Stimulated activated CD8-positive, alpha-beta memory T cell treated with anti-CD3 and anti-CD28 coated beads, Interleukin-4, amount 100 ng/mL, for 24 hours (primary cell): ENCODE results near the gene ACTN2.
A peak's percentile ranks its signal among the peaks of the same experiment; 100 is the strongest.
"Not testable (repeated sequence)": the region's sequence is repeated elsewhere in the genome, so short reads cannot be mapped to it uniquely, and the experiment has no call there.

ENCODE experiments used
- DNase-seq: peaks from one replicate; pipeline ENCODE4 v3.0.0-alpha.2; 2020; ENCODE audit warnings: low read depth

The ACTN2 gene

DNA sequence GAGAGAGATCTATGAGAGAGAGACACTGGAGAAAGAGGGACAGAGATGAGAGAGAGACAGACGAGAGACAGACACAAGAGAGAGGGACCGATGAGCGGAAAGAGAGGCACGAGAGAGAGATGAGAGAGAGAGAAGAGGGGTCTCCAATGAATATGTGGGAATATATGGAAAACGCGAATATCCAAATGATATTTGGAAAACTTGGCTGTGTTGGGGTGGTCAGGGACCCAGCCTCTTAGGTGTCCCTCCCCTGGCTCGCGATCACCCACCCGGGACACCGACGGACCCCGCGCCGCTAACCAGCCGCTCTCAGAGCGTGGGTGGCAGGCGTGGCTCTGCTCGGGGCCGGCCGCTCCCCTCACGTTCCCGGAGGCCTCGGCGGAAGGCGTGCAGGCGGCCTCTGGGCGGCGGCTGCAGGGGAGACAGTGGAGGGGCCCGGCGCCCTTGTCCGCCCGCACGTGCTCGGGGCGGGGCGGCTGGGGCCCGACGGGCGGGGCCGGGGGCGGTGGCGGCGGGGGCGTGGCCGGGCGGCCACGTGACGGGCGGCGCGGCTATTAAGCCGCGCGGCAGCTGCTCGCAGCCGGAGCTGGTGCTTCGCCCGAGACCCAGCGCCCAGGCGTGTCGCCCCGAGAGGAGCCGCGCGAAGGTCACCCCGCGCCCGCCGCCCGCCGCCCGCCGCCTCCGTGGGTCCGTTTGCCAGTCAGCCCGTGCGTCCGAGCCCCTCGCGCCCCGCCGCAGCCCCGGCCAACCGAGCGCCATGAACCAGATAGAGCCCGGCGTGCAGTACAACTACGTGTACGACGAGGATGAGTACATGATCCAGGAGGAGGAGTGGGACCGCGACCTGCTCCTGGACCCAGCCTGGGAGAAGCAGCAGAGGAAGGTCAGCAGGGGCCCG lies at the start of gene ACTN2:
ACTN2 (plus strand) TSS at position 583 of the 898 bp plus-strand sequence; CDS start at position 758, 175 bp downstream.
- DNase-seq, result peak; percentile 25

DNA sequence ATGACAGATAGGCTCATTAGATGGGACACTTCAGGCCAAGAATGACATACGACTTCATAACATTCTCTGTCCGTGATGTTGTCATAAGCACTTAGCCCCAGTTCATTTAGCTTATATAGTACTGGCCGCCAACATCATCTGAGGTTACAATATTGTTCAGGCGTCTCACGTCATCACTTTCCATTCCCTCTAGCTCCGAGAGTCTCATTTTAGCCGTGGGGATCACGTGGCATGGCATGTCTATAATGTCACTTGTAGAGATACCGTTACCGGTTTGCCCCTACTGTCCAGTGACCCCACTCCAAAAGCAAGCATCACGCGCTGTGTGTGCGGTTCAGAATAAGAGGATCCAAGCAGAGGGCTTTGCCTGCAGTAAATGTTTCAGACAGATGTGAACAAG lies 47.4 kb upstream of the ACTN2 start:
- DNase-seq, result no peak

DNA sequence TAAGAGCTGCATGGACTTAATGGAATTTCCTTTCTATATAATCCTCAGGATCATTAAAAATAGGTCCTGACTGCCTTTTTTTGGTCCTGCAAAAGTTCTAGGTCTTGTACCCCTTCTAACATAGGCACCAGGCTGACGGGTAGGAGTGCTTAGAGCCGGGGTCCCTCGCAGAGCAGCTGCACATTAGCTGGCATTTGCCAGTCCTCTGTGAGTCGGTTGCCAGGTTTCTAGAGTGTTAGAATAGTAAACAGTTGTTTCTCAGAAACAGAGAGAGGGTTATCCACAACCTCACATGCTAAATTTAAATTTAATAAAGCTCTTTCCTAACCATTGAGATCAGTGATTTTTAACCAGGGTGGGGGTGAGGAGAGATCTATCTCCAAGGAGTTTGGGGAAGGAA lies 46.6 kb upstream of the ACTN2 start:
- no peak for DNase-seq

DNA sequence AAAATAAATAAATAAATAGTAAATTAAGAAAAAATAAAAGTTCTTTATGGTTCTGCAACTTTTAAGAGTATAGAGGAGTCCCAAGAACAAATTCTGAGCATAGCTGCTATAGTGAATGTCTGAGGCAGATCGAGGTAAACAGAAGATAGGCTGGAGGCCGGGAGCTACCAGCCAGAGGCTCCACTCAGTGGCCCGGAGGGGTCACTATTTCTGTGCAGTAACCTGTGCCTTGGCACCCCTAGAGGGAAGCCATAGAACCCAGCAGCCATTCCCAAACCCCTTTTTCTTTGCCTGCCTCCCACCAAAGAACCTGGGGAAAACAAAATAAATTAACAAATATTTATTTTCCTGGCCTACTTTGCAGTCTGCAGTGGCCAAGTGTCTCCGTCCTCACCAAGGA lies 43.5 kb upstream of the ACTN2 start:
- no peak for DNase-seq

DNA sequence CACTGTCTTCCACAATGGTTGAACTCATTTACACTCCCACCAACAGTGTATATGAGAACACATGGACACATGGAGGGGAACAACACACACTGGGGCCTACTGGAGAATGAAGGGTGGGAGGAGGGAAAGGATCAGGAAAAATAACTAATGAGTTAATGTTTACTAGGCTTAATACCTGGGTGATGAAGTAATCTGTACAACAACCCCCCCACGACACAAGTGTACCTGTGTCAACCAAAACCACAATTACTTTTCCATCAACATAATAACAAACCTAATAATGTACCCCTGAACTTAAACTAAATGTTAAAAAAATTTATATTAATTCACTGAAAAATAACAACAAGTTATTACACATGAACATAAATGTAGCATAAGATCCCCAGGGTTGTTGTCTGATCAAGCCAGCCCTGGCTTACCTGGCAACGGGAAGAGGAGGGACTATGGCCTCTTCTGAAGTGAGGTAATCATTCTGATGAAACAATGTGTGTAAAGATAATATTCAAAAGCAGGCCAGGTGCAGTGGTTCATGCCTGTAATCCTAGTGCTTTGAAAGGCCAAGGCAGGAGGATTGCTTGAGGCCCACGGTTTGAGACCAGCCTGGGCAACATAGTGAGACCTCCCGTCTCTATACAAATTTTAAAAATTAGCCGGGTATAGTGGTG lies 41.2 kb upstream of the ACTN2 start:
- no peak for DNase-seq

DNA sequence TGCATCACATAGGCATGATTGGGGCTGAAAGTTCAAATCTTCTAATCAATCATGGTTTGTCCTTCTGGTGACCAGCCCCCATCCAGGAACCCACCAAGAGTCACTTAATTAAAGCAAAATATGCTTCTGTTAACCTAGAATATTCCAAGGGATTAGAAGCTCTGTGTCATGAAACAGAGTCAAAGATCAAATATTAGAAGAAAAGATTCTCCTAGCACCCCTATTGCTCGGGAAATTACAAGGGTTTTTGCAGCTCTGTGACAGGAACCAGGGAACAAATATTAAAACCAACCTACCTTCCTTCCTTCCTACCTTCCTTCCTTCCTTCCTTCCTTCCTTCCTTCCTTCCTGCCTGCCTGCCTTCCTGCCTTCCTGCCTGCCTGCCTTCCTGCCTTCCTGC lies 31.8 kb upstream of the ACTN2 start:
- no peak for DNase-seq

DNA sequence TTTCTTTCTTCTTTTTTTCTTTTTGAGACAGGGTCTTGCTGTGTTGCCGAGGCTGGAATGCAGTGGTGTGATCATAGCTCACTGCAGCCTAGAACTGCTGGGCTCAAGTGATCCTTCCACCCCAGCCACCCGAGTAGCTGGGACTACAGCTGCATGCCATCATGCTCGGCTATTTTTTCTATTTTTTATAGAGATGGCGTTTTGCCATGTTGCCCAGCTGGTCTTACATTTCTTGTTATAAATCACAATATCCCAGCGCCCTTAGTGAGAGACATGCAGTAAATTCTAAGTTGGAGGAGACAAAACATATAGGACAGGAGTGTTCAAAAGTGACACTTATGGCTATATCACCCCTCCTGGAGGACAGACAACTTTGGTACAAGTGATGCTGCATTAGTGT lies 31.3 kb upstream of the ACTN2 start:
- DNase-seq, result no peak

DNA sequence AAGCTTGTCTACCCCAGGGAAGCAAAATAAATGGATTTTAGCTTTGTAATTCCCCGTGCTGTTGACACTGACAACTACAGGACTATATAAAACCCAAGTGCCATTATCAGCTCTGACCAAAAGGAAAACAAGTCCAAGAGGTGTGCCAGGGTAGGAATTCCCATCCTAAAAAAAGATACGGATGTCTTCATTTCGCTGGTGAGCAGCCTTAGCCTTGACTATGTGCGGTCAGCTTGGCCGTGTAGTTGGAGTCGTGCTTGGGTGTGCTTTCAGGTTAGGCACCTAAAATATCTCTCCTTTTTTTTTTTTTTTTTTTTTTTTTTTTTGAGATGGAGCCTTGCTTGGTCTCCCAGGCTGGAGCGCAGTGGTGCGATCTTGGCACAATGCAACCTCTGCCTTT lies 28.9 kb upstream of the ACTN2 start:
- DNase-seq, result no peak

DNA sequence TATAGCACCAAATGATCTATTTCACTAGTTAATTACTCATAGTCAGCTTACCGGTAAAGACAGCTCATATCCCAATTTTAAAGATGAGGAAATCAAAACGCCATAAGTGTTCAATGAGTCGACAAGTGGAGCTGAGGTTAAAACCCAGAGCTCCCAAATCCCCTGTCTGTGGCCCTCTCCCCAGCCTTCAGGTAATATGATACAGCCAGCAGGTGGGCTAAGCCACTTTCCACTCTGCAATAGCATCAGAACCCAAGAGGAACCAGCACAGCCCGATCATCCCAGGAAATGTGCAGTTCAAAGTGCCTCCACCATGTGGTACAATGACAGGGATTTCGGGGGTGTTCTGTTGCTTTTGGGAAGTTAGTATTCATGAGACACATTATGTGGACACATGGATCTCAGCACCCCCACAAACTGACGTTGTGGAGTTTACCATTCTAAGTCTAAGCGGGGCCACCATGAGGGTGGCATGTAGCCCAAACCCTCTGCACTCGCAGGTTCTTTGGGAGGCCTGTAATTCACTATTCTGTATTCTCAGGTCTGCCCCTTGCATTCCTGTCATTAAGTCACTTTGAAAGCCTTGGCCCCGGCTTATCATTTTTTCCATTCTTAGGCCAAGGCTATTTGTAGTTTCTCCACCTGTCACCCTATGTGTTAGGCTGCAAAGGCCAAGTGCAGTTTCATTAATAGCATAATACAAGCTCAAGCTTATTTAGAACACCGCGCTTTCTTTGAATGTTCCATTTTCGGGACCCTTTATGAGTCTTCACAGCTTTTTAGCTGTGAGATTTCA lies 26.3 kb upstream of the ACTN2 start:
- DNase-seq, result no peak

DNA sequence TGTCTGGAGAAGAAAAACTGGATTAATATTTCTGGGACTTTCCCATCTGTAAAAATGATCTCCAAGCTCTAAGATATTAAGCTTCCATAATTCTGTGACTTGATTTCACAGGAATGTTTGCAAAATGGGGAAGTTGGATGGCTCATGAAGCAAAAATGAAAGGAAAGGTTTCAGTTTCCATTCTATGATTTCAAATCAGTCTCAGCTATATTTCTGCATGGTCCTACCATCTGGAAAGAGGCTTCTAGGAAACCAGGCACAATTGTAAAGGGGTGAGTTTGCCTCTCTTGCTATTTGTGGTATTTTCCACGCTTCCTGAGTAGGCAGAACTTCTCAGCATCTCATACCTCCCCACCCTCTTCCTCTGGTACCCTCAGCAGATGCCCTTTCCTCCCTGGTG lies 22.4 kb upstream of the ACTN2 start:
- no peak for DNase-seq

DNA sequence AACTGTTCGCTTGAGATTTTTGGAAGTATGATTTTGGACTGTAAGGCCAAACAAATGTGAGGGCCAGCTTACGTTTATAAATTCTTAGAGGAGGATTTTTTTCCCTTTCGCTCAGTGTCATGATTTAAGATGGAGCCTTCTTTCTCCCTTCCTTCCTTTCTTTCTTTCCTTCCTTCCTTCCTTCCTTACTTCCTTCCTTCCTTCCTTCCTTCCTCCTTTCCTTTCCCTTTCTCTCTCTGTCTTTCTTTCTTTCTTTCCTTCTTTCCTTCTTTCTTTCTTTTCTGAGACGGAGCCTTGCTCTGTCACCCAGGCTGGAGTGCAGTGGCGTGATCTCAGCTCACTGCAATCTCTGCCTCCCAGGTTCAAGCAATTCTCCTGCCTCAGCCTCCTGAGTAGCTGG lies 17.4 kb upstream of the ACTN2 start:
- DNase-seq, result not testable (repeated sequence)

DNA sequence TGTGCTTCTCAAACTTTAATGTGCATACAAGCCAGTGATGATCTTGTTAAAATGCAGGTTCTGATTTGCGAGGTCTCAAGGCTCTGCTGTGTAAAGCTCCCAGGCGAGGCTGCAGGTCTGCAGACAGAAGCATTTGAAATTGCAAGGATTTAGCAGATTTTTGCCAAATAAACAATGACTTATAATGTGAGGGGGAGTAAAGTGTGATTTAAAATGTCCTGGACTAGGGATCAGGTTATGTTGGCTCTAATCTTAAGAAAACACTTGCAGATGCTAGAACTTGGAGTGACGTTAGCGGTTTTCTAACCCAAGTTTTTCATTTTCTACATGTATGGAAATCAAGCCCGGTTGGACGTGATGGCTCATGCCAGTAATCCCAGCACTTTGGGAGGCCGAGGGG lies 16.2 kb upstream of the ACTN2 start:
- no peak for DNase-seq

DNA sequence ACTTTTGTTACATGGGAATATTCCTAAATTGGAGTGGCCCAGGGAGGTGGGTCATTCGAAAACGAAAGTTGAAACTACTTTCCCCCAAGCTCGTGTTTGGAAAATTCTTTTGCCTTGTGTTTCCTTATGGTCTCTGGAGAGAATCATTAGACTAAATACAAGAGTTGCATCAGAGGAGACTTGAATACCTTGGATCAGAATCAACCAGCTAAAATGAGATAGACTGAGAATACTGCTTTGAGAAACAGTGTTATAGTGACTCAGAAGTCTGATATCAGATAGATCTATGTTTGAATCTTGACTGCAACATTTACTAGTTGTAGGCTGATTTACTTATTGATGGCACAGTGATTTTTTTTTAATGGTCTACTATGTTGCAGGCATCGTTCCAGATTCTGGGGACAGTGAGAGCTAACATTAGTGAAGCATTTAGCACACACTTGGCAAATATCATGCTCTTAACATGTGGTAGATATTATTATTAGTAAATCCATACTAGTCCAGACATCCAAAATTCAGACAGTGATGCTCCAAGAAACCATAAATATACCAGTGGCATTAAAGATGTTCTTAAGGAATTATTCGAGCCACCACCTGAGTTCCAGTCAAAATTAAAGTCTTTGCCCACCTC lies 12.9 kb upstream of the ACTN2 start:
- DNase-seq, result no peak

DNA sequence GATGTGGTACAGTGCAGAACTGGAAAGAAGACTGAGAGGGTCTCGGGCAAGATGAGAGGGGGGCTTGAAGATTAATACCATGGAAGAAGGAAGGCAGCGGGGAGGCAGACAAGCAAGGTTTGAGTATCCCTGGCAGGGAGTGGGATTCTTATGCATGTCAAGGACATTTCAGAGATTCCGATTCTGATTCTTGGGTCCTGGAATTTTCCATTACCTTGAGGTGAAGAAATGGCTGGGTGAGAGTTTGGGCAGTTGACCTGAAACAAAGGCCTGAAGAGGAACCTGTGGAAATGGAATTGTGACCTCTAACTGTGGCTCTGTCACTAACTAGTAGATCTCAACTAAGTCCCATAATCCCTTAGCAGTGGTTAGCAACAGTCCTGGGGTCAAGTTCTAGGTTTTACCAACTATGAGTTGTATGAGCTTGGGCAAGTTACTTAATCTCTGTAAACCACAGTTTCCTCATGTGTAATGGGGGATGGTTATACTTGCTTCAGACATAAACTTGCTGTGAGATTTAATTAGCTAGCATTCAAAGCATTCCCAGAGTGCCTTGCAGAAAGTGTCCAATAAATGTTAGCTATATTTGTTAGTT lies 8.6 kb upstream of the ACTN2 start:
- no peak for DNase-seq

DNA sequence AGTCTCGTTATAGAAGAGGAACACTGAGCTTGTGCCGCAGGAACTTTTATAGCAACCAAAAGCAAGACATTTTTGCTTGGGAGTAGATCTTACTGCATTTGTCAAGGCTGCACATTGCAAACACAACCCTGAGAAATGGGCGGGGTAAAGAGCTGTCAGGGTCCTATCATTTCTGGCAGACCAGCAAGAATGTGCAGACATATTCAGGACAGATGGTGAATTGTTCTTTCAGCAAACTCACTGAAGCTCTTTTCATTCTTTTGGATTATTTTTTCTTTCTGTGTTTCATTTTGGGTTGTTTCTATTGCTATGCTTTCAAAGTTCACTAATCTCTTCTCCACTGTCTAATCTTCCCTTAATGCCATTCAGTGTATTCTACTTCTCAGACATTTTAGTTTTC lies 5.1 kb upstream of the ACTN2 start:
- DNase-seq, result no peak

DNA sequence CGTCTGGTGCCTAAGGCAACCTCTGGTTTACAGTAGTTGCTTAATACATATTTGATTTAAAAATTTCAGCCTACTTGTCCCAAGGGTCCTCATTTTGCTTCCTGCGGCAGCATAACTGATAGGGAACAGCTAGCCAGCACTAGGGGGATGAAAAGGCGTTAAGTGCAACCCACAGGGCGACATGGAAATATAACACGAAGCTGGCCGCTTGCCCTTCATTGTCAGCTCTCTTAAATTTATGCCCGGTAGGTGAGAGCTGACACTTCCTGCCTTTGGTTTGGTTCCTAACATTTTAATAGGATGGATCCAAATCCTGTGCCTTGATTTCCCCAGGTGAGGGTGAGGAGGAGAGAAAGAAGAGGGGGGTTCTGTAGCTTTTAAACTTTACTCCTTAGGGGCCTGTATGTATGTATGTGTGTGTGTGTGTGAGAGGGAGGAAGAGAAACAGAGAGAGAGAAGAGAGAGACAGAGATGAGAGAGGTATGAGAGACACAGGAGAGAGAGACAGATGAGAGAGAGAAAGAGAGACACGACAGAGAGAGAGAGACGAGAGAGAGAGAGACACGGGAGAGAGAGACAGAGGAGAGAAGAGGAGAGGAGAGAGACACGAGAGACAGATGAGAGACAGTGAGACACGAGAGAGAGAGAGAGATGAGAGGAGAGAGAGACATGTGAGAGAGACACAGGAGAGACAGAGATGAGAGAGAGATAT lies 938 bp upstream of the ACTN2 start:
- no peak for DNase-seq

DNA sequence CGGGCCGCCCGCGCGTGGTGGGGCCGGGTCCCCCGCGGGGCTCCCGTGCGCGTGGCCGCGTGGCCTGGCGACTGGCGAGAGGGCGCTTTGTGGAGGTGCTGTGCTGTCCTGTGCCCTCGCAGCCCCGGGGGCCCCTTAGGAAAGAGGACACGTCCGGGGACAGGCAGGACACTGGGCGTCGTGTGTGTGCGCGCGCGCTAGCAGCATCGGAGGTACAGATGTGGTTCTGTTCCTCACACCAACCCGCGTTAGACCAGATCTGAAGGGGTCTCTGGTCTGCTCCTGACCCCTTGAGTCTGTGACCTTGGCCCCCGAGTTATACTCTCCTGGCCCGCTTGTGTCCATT lies 489 bp downstream of the ACTN2 start:
- DNase-seq, result no peak

DNA sequence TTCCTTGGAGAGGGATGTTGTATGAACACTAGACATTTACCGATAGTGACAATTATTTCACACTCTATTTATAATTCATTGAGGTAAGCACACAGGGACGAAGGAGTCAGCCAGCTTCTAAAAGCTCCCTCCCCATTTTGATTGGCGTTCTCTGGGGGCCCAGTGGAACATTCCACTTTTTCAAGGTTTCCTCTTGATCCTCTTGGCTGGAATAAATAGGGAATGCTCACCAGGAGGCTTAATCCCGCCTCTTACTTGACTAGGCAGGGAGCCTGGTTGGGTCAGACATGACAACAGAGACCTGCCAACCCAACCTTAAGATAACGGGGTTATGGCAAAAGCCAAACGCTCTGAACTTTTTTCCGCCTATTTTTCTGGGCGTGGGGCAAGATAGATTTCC lies 974 bp downstream of the ACTN2 start:
- no peak for DNase-seq

DNA sequence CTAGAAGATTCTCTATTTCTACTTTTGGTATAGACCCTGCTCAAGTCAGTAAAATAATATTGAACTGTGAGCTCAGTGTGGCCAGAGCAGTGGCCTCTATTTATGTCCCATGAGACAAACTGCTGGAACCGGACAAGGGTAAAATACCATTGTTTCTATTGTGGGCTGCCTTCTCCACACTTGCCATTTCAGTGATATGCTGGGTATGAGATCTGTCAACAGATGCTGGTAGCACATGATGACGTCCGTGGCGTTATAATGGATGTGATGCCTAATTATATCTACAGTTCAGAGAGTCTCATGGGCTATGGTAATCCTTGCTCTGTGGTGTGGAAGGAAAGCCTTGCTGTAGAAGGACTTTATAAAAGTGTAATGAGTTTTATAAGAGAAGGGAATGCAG lies 2.4 kb downstream of the ACTN2 start:
- DNase-seq, result no peak

DNA sequence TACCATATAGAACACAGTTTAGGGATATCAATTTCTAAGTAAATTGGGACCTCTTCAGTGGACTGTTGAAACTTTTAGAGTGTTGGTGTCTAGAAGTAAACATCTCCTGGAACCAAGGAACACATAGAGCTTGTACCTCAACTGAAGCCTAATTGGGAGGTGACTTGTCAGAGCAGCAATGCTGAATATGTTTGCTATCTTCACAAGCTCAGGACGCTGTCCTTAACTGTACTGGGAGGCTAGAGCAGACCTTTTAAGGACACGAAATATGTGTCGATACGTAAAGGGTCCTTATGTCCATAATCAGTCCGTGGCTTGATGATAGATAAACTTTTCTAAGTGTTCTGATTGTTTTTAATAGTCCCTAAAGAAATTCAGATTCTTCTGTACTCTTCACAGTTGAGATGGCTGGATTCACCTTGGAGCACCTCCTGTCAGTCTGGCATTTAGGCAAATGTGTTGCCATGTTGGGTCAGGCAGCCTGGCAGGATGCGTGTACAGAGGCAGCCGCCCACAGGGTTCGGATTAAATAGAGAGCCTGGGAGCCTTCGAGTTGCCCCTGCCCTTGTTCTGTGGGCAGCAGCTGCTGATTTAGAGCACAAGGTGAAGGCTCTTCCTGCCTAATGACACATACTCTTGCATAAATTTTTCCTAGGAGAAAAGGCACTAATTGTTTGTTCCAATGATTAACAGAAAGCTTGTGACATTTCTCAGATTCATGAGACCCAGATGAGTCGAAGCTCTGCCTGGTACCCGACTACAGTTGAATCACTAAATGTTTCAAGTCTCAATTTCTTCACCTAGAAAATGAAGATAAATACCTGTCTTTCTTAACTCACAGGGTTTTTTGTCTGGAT lies 3.6 kb downstream of the ACTN2 start:
- DNase-seq, result no peak
